ENCODE measurements around the gene CCDC178.

The CCDC178 gene

DNA sequence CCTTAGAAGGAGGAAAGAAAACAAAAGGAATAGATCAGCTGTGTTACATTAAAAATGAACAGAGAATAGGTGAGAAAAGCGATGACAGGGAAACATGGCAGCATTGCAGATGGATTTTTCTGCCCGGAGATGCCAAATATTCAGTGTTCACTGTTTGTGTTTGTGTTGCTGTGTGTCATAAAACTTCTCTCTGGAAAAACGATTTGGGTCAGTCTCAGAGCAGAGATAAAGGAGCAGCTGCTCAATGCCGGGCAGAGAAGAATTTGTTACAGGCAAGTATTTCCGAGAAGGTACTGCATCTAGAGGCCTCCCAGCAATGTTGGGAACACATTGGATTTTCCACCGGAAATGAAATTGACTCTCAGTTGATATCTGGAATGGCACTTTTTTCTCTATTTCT is 511.3 kb downstream of the CCDC178 start:
- DNase-seq (ENCODE audit: extremely low read depth, low read depth), result no peak
- no peak for TF ChIP-seq CTCF (IDR thresholded peaks at IDR 0.05; ENCODE audit: low read depth, low read length)

DNA sequence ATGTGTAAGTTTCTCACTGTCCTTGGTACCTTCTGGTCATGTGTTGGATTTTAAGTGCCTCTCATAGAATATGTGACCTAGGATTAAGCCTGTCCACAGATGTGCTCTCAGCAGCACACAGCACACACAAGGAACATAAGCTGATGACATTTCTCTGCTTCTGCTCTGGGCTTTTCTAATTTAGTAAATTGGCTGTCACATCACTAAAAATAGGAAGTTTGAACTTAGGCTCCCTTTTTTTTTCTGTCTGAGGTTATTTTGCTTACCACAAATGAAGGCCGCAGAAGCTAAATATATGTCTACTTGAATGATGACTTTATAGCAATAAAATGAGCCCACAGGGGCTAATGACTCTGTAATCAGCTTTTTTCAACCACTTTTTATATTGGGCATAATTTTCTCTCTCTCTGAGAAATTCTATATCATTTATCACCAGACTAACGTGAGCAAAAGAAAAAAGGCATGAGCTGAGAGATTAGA is 517.5 kb downstream of the CCDC178 start:
- no peak for DNase-seq (ENCODE audit: extremely low read depth, low read depth)
- TF ChIP-seq CTCF (IDR thresholded peaks at IDR 0.05; ENCODE audit: low read depth, low read length), result no peak

DNA sequence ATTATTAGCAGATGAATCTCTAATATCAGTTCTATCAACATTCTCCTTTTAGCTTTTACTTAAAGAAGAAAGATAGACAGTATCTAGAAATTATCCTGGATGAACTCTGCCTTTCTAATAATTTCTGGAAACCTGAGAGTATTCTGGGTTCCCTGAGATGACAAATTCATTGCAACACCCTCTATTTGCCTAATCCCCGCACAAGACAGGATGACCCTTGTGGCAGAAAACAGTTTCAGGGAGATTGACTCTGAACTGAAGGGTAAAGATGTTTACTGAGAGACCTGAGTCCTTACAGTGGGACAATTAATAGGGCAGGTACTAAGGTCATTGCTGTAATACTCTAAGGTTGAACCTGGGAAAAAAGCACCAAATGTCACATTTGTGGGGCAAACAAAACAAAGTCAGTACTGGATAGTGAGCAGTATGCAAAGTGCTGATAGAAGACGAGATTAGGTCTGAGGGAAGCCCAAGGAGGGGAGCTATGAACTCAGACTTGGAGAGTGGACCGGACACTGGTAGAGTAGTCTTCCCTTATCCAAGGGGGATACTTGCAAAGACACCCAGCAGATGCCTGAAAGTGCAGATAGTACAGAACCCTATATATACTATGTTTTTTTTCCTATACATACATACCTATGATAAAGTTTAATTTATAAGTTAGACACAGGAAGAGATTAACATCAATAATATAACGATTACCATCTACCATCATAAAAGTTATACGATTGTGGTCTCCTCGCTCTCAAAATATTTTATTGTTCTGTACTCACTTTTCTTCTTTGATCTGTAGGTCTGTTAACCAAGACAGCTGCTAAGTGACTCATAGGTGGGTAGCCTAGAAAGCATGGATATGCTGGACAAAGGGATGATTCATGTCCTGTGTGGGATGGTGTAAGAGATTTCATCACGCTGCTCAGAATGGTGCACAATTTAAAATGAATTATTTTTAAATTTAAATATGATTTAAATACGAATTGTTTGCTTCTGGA is 519.4 kb downstream of the CCDC178 start:
- peak; percentile 59 for DNase-seq (ENCODE audit: extremely low read depth, low read depth)
- TF ChIP-seq CTCF (IDR thresholded peaks at IDR 0.05; ENCODE audit: low read depth, low read length), result no peak

GRCh38 chr18:32919799-32920198 is 520.7 kb downstream of the CCDC178 start:
- TF ChIP-seq CTCF (IDR thresholded peaks at IDR 0.05; ENCODE audit: low read depth, low read length), result no peak; the same call in none of the 2 replicates

GRCh38 chr18:32918692-32919250 is 521.8 kb downstream of the CCDC178 start:
- TF ChIP-seq CTCF (IDR thresholded peaks at IDR 0.05; ENCODE audit: low read depth, low read length), result no peak
- no peak for DNase-seq (ENCODE audit: extremely low read depth, low read depth)

More at GRCh38 chr18:32919799-32920198, 520.7 kb downstream of the CCDC178 start:
- no peak for DNase-seq (ENCODE audit: extremely low read depth, low read depth)

- DNase-seq (ENCODE audit: extremely low read depth, low read depth), result no peak
- TF ChIP-seq CTCF (IDR thresholded peaks at IDR 0.05; ENCODE audit: low read depth, low read length), result no peak
These were observed 525.0 kb downstream of the CCDC178 start for GRCh38 chr18:32915516-32915915.
